Immature natural killer cell (primary cell): ENCODE measurements around the gene ALOX12. TPM values are rescaled to one million over a fixed set of nuclear protein-coding genes. Genes with fewer than 3 reads are reported as not detected.

Source experiments
- DNase-seq, 3 donors: peaks; one replicate each; pipeline ENCODE4 v3.0.0; 2022; ENCODE audit warnings: mixed read lengths in 1 of 3
- H3K27ac Mint-ChIP-seq, 6 donors: one replicate each; pipeline ENCODE4 v1.8.0; 2020; ENCODE audit warnings: mixed read lengths in 6 of 6, mild to moderate bottlenecking in 5 of 6, inconsistent platforms in 4 of 6, moderate library complexity in 3 of 6
- H3K27me3 Mint-ChIP-seq, 3 donors: one replicate each; pipeline ENCODE4 v1.8.0; 2020 to 2021; ENCODE audit warnings: low read depth in 3 of 3, mild to moderate bottlenecking in 3 of 3, mixed read lengths in 3 of 3, moderate library complexity in 3 of 3, inconsistent platforms in 1 of 3
- H3K36me3 Mint-ChIP-seq, 3 donors: one replicate each; pipeline ENCODE4 v1.8.0; 2020; ENCODE audit warnings: mixed read lengths in 3 of 3, inconsistent platforms in 2 of 3, mild to moderate bottlenecking in 2 of 3
- H3K4me1 Mint-ChIP-seq, 2 donors: one replicate each; pipeline ENCODE4 v1.8.0; 2020; ENCODE audit warnings: inconsistent platforms in 2 of 2, mild to moderate bottlenecking in 2 of 2, mixed read lengths in 2 of 2, moderate library complexity in 1 of 2
- H3K4me3 Mint-ChIP-seq, 5 donors: one replicate each; pipeline ENCODE4 v1.8.0; 2020; ENCODE audit warnings: mild to moderate bottlenecking in 5 of 5, mixed read lengths in 5 of 5, inconsistent platforms in 3 of 5, moderate library complexity in 3 of 5
- H3K9me3 Mint-ChIP-seq, 6 donors: one replicate each; pipeline ENCODE4 v1.8.0; 2020; ENCODE audit warnings: mild to moderate bottlenecking in 6 of 6, mixed read lengths in 6 of 6, inconsistent platforms in 4 of 6, moderate library complexity in 3 of 6
- polyA plus RNA-seq, 3 donors: library from polyadenylated mRNA; unstranded; fragments of 300-500 nt; fragmentation: Illumina TruSeq; gene quantifications; one replicate each; pipeline ENCODE4 v1.2.3, GENCODE V29; 2021

The ALOX12 gene
- polyA plus RNA-seq, 3 donors from 2014 or later, result 0.24 to 0.92 (median 0.83) TPM

DNA sequence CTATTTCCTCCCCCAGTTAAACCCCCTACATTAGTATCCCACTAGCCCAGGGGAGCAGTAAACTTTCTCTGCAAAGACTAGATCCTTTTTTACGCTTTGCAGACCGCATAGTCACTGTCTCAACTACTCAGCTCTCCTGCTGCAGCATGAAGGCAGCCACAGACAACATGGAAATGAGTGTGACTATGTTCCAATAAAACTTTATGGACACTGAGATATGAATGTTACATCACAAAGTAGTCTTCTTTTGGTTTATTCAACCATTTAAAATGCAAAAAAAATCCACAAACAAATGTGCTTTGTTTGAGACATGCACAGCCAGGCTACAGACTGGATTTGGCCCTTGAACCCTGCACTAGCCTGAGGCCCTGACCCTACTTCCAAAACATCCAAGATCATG, 14.7 kb downstream of the ALOX12 start:
- peaks cover 68 to 71% of the 10 kb centered on the region in 2 donors for H3K4me1 Mint-ChIP-seq
- H3K9me3 Mint-ChIP-seq, result no peaks in the 10 kb centered on the region
- no peak for DNase-seq
- H3K27me3 Mint-ChIP-seq, result peaks cover 20 to 29% (median 24%) of the 10 kb centered on the region in 3 donors
- H3K36me3 Mint-ChIP-seq, result peaks cover 0 to 4% (median 4%) of the 10 kb centered on the region in 3 donors
- peak overlapping the region in 5 of 6 donors; percentile 62 to 100 (median 100) for H3K27ac Mint-ChIP-seq
- H3K4me3 Mint-ChIP-seq, result peak overlapping the region; percentile 69 to 98 (median 71)

- peaks cover 77 to 80% of the 10 kb centered on the region in 2 donors for H3K4me1 Mint-ChIP-seq
- H3K4me3 Mint-ChIP-seq, result peak overlapping the region; percentile 96 to 98 (median 97)
- H3K27me3 Mint-ChIP-seq, result peaks cover 20 to 32% (median 27%) of the 10 kb centered on the region in 3 donors
- peak overlapping the region; percentile 100 for H3K27ac Mint-ChIP-seq
- peaks cover 0 to 4% (median 4%) of the 10 kb centered on the region in 3 donors for H3K36me3 Mint-ChIP-seq
- H3K9me3 Mint-ChIP-seq, result no peaks in the 10 kb centered on the region
- no peak for DNase-seq
Measured at GRCh38 chr17:7011415-7011814, 15.6 kb downstream of the ALOX12 start.

DNA sequence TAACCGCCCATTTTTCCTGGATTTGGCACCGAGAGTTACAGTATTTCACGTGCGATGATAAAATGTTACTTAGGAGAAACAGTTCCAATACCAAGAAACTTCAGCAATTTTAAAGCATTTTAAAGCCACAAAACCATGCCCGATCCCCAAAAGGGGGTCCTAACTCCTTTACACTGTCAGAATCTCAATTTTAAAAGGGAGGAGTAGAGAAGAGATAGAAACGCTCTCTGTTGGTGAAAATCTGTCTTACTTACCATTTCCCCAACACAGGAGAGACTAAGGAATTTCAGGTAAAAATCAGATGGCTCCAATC, 16.0 kb downstream of the ALOX12 start:
- H3K27ac Mint-ChIP-seq, result peak overlapping the region; percentile 100
- no peak for DNase-seq
- peak overlapping the region; percentile 96 to 98 (median 97) for H3K4me3 Mint-ChIP-seq
- peaks cover 0 to 4% (median 4%) of the 10 kb centered on the region in 3 donors for H3K36me3 Mint-ChIP-seq
- H3K27me3 Mint-ChIP-seq, result peaks cover 20 to 32% (median 27%) of the 10 kb centered on the region in 3 donors
- H3K4me1 Mint-ChIP-seq, result peaks cover 82 to 83% of the 10 kb centered on the region in 2 donors
- H3K9me3 Mint-ChIP-seq, result no peaks in the 10 kb centered on the region

DNA sequence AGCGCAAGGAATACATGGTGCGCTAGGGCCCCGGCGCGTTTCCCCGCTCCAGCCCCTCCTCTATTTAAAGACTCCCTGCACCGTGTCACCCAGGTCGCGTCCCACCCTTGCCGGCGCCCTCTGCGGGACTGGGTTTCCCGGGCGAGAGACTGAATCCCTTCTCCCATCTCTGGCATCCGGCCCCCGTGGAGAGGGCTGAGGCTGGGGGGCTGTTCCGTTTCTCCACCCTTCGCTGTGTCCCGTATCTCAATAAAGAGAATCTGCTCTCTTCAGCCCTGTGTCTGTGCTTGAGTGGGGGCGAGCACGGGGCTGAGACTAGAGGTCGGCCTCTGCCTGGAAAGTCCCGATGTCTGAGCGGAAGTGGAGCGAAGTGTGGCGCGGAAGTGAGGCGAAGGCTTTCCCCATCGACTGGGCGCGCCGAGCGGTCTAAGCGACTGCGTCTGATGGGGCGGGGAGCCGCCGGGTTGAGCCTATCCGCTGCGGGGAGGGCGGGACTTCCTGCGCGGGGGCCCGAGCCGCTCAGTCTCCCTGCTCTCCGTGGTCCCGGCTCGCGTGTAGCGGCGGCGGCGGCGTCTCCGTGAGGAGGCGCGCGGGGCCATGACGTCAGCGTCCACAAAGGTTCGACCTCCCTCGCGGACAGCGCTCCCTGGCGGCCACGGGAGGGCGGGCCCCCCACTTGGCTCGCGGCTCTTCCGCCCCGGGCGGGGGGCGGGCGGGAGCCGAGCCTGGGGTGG, 18.6 kb downstream of the ALOX12 start:
- Mint-ChIP-seq H3K36me3 (peaks cover 4 to 5% (median 4%) of the 10 kb centered on the region in 3 donors), H3K9me3 (no peaks in the 10 kb centered on the region), H3K27me3 (peaks cover 20 to 39% (median 27%) of the 10 kb centered on the region in 3 donors), H3K4me1 (peaks cover 82 to 86% of the 10 kb centered on the region in 2 donors), H3K27ac (peak overlapping the region; percentile 100), H3K4me3 (peak overlapping the region; percentile 96 to 98 (median 97))
- peak; percentile 97 to 98 (median 98) for DNase-seq

GRCh38 chr17:7014995-7015958, 19.4 kb downstream of the ALOX12 start:
- H3K27me3 Mint-ChIP-seq, result peaks cover 20 to 39% (median 27%) of the 10 kb centered on the region in 3 donors
- H3K27ac Mint-ChIP-seq, result peak overlapping the region; percentile 98 to 100 (median 99)
- H3K4me3 Mint-ChIP-seq, result peak overlapping the region; percentile 83 to 97 (median 94)
- H3K4me1 Mint-ChIP-seq, result peaks cover 75 to 79% of the 10 kb centered on the region in 2 donors
- peaks cover 0 to 5% (median 4%) of the 10 kb centered on the region in 3 donors for H3K36me3 Mint-ChIP-seq
- no peaks in the 10 kb centered on the region for H3K9me3 Mint-ChIP-seq
- DNase-seq, result peak; percentile 83 to 90 (median 87)

DNA sequence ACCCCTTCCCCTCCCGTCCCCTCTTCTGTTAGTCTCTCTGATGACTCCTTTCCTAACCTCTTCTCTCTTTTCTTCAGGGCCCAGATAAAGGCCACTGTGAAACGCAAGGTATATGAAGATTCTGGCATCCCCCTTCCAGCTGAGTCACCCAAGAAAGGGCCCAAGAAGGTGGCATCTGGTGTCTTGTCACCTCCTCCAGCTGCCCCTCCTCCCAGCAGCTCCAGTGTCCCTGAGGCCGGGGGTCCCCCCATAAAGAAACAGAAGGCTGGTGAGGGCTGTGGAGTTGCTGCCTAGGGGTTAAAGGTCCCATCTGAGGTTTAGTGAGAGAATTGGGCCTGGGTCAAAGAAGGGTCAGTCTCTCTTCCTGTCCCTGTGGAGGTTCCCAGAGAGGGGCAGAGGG, 20.6 kb downstream of the ALOX12 start:
- Mint-ChIP-seq H3K36me3 (peaks cover 0 to 5% (median 4%) of the 10 kb centered on the region in 3 donors), H3K27me3 (peaks cover 20 to 43% (median 29%) of the 10 kb centered on the region in 3 donors), H3K27ac (peak overlapping the region; percentile 98 to 100 (median 99)), H3K4me1 (peaks cover 75 to 77% of the 10 kb centered on the region in 2 donors), H3K9me3 (no peaks in the 10 kb centered on the region), H3K4me3 (peak overlapping the region; percentile 83 to 97 (median 94))
- no peak for DNase-seq

GRCh38 chr17:7016886-7017826, 21.3 kb downstream of the ALOX12 start:
- Mint-ChIP-seq H3K36me3 (peaks cover 0 to 5% (median 4%) of the 10 kb centered on the region in 3 donors), H3K27ac (peak overlapping the region; percentile 69 to 100 (median 89)), H3K4me1 (peaks cover 73 to 76% of the 10 kb centered on the region in 2 donors), H3K9me3 (no peaks in the 10 kb centered on the region), H3K27me3 (peaks cover 16 to 38% (median 23%) of the 10 kb centered on the region in 3 donors), H3K4me3 (peak overlapping the region; percentile 56 to 97 (median 59))
- no peak for DNase-seq

DNA sequence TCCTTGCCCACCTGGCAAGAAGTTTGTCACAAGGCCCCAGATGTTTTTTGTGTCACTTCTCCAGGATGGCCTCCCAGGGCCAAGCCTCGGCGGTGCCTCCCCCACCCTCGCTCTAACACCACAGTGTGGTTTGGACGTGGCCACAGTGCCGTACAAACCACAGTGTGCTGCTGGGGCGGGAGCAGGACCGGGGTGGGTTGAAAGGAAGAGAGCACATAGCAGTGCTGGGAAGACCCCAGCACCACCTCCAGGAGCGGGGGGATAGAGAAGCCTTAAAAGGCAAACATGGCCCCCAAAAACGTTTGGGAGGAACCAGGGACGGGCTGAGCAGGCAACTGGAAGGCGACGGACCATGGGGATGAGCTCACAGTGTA, 22.0 kb downstream of the ALOX12 start:
- Mint-ChIP-seq H3K4me3 (peak overlapping the region; percentile 56 to 75 (median 59)), H3K27me3 (peaks cover 16 to 37% (median 18%) of the 10 kb centered on the region in 3 donors), H3K4me1 (peaks cover 74 to 79% of the 10 kb centered on the region in 2 donors), H3K36me3 (peaks cover 0 to 5% (median 4%) of the 10 kb centered on the region in 3 donors), H3K27ac (peak overlapping the region; percentile 69 to 100 (median 88)), H3K9me3 (no peaks in the 10 kb centered on the region)
- DNase-seq, result peak; percentile 39 to 52 (median 45)

DNA sequence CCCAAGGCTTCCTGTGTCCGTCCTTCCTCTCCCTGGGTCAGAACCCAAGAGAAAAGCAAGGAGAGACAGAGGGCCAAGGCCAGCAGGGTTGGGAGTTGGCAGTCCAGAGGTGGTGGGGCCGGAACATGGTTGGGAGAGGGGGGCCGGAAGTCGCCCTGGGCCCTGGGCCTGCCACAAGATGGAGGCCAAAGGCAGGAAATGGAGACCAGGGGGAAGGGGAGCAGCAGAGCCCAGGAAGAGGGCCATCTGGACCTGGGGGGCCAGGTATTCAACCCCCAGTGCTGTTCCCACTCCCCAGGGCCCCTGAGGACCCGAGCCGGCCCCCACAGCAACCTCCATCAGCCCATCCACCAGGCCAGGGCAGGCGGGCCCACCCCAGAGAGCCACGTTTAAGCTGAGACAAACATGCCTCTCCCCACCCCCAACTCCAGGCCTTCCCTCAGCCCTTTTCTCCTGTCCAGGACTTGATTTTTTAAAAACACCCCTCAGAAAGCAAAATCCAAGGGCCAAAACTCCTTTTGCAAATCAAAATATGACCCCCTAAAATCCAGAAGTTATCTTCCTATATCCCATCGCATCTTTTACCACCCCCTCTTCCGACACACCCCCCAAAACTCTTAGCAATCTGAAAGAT, 22.6 kb downstream of the ALOX12 start:
- no peaks in the 10 kb centered on the region for H3K9me3 Mint-ChIP-seq
- peak overlapping the region in 3 of 6 donors; percentile 67 to 100 (median 87) for H3K27ac Mint-ChIP-seq
- H3K4me1 Mint-ChIP-seq, result peaks cover 74 to 79% of the 10 kb centered on the region in 2 donors
- DNase-seq, result no peak
- H3K4me3 Mint-ChIP-seq, result peak overlapping the region in 4 of 5 donors; percentile 3 to 26 (median 14)
- H3K36me3 Mint-ChIP-seq, result peaks cover 0 to 5% (median 4%) of the 10 kb centered on the region in 3 donors
- peaks cover 17 to 37% (median 20%) of the 10 kb centered on the region in 3 donors for H3K27me3 Mint-ChIP-seq

DNA sequence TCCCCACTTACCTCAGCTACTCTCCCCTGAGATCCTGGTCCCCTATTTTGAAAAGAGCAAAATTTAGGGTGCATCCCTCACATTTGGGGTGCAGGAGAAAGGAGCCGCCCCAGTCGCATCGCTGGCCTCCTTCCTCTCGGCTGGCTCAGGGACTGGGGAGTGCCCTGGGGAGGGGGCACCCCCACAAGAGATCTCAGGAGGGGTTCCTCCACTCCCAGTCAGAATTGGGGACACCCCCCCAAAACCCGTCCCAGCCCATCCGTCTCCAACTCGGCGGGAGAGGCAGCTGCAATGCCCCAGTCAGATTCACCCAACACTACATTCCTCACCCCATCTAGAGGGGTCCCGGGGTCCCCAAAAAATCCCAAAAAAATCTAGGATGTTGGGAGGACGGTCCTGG, 23.5 kb downstream of the ALOX12 start:
- H3K27me3 Mint-ChIP-seq, result peaks cover 16 to 35% (median 23%) of the 10 kb centered on the region in 3 donors
- peaks cover 74 to 79% of the 10 kb centered on the region in 2 donors for H3K4me1 Mint-ChIP-seq
- DNase-seq, result no peak
- H3K9me3 Mint-ChIP-seq, result no peaks in the 10 kb centered on the region
- H3K27ac Mint-ChIP-seq, result no peak overlapping the region
- peaks cover 0 to 5% (median 4%) of the 10 kb centered on the region in 3 donors for H3K36me3 Mint-ChIP-seq
- no peak overlapping the region for H3K4me3 Mint-ChIP-seq

DNA sequence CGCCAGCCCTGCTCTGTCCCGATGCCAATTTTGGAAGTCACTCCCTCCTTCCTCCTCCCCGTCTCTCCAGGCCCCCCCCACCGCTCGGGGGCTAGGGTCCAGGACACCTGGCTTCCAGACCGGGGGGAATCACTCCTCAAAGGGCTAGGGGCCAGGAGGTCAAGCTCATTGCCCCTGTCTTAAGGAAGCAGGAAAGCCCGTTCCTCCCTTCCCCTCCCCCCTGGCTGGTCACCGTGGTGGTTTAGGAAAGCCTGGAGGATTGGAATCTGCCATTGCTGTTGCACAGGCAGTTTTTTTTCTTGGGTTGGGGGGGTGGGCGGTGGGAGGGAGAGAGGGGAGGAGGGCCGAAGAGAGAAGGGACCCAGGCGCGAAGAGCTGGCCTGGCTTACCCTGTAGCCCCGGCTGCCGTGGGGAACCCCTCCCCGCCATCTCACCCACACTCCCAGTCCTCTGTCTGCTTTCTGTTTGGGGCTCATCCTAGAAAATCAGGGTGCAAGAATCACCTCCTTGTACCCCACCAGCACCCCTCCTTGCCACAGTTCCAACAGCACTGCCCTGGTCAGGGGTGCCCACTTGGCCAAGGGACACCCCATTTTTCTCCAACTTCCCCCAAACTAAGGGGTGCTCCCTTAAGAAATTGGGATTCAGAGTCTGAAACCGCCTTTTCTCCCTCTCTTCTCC, 24.1 kb downstream of the ALOX12 start:
- no peak for DNase-seq
- Mint-ChIP-seq H3K36me3 (peaks cover 0 to 5% (median 4%) of the 10 kb centered on the region in 3 donors), H3K4me1 (peaks cover 77% of the 10 kb centered on the region in 2 donors), H3K27me3 (peaks cover 14 to 33% (median 20%) of the 10 kb centered on the region in 3 donors), H3K9me3 (no peaks in the 10 kb centered on the region), H3K4me3 (no peak overlapping the region), H3K27ac (peak overlapping the region in 2 of 6 donors; percentile 16 to 59)
